GM23338 (cell line): ENCODE data around the gene MYOC. TPM values are rescaled to one million over a fixed set of nuclear protein-coding genes. Genes with fewer than 3 reads are reported as not detected.

Experiments used
- ATAC-seq: fragments of 200-7000 bp; cut with Tn5 transposase; 3 replicates; pipeline ENCODE4 v1.9.1; 2020
- DNase-seq: peaks from one replicate; pipeline ENCODE4 v3.0.0-alpha.2; 2015; ENCODE audit warnings: low spot score
- H2AFZ ChIP-seq: fragments of 200-600 bp; sonication (generic); 2 replicates; pipeline ENCODE4 v1.8.0; 2016; ENCODE audit warnings: antibody characterized with exemption, mild to moderate bottlenecking, moderate library complexity
- H3F3A ChIP-seq: fragments of 200-600 bp; sonication (generic); replicated peaks from 2 replicates; pipeline ENCODE4 v1.8.0; 2017; ENCODE audit warnings: antibody characterized with exemption, mixed run types, low read depth
- H3K27ac ChIP-seq: fragments of 200-600 bp; sonication (generic); 2 replicates; pipeline ENCODE4 v1.6.1; 2016; ENCODE audit warnings: low read depth
- H3K27me3 ChIP-seq: fragments of 200-600 bp; sonication (generic); 2 replicates; pipeline ENCODE4 v1.8.0; 2016; ENCODE audit warnings: mild to moderate bottlenecking, mixed run types, moderate library complexity; ENCODE audit not compliant: insufficient read depth
- H3K36me3 ChIP-seq: fragments of 200-600 bp; sonication (generic); 2 replicates; pipeline ENCODE4 v1.8.0; 2016; ENCODE audit warnings: mild to moderate bottlenecking; ENCODE audit not compliant: insufficient read depth
- H3K4me1 ChIP-seq: fragments of 200-600 bp; sonication (generic); 2 replicates; pipeline ENCODE4 v1.8.0; 2016; ENCODE audit warnings: mild to moderate bottlenecking, moderate library complexity; ENCODE audit not compliant: insufficient read depth
- H3K4me2 ChIP-seq: fragments of 200-600 bp; sonication (generic); 2 replicates; pipeline ENCODE4 v1.7.1; 2017; ENCODE audit warnings: mixed run types
- H3K4me3 ChIP-seq: fragments of 200-600 bp; sonication (generic); 2 replicates; pipeline ENCODE4 v1.6.1; 2016; ENCODE audit warnings: mixed run types
- H3K79me2 ChIP-seq: fragments of 200-600 bp; sonication (generic); replicated peaks from 2 replicates; pipeline ENCODE4 v1.8.0; 2017; ENCODE audit warnings: mild to moderate bottlenecking; ENCODE audit not compliant: insufficient read depth
- H3K9me2 ChIP-seq: fragments of 200-600 bp; sonication (generic); 2 replicates; pipeline ENCODE4 v1.8.0; 2017; ENCODE audit not compliant: insufficient read depth
- H4K20me1 ChIP-seq: fragments of 200-600 bp; sonication (generic); replicated peaks from 2 replicates; pipeline ENCODE4 v1.8.0; 2017; ENCODE audit warnings: mild to moderate bottlenecking; ENCODE audit not compliant: insufficient read depth
- H3K27ac Mint-ChIP-seq: 2 replicates; pipeline ENCODE4 v1.8.0; 2020; ENCODE audit warnings: inconsistent platforms, mild to moderate bottlenecking, moderate library complexity, mixed read lengths
- H3K27me3 Mint-ChIP-seq: 3 replicates; pipeline ENCODE4 v1.8.0; 2022; ENCODE audit warnings: low read depth, mild to moderate bottlenecking, moderate library complexity, mixed read lengths, inconsistent platforms; ENCODE audit not compliant: insufficient read depth, poor library complexity
- H3K36me3 Mint-ChIP-seq: 3 replicates; pipeline ENCODE4 v1.8.0; 2021; ENCODE audit warnings: low read depth, mild to moderate bottlenecking, inconsistent platforms, moderate library complexity, mixed read lengths
- H3K4me1 Mint-ChIP-seq: 3 replicates; pipeline ENCODE4 v1.8.0; 2020; ENCODE audit warnings: mild to moderate bottlenecking, inconsistent platforms, mixed read lengths
- H3K4me3 Mint-ChIP-seq: 3 replicates; pipeline ENCODE4 v1.8.0; 2021; ENCODE audit warnings: moderate library complexity, mild to moderate bottlenecking, inconsistent platforms, mixed read lengths
- H3K9me3 Mint-ChIP-seq: 3 replicates; pipeline ENCODE4 v1.8.0; 2020; ENCODE audit warnings: moderate library complexity, mild to moderate bottlenecking, inconsistent platforms, mixed read lengths
- CREB1 ChIP-seq: fragments of 250-450 bp; sonication (Bioruptor Pico); IDR thresholded peaks from 2 replicates; pipeline ENCODE4 v1.5.0; 2020; ENCODE audit warnings: low read depth, mild to moderate bottlenecking, moderate library complexity
- CTCF ChIP-seq, 2 experiments: fragments of 200-600 bp in 1 of 2; sonication (generic) in 1 of 2; conservative IDR thresholded peaks; 2 replicates each; pipeline versions ENCODE4 v1.5.1 to v1.6.1; 2016 to 2017; ENCODE audit warnings: antibody characterized with exemption in 2 of 2, low read depth in 2 of 2, mild to moderate bottlenecking in 2 of 2, moderate library complexity in 1 of 2
- ETS1 ChIP-seq: IDR thresholded peaks from 2 replicates; pipeline ENCODE4 v1.6.1; 2016; ENCODE audit warnings: antibody characterized with exemption
- EZH2 ChIP-seq: fragments of 200-600 bp; sonication (generic); IDR thresholded peaks from one replicate; pipeline ENCODE4 v1.8.0; 2017; ENCODE audit warnings: antibody characterized with exemption, mild to moderate bottlenecking, low read depth; ENCODE audit not compliant: unreplicated experiment
- EZH2phosphoT487 ChIP-seq: fragments of 200-600 bp; sonication (generic); IDR thresholded peaks from one replicate; pipeline ENCODE4 v1.8.1; 2018; ENCODE audit warnings: antibody characterized with exemption; ENCODE audit not compliant: unreplicated experiment
- JUNB ChIP-seq: IDR thresholded peaks from one replicate; pipeline ENCODE4 v1.6.1; 2016; ENCODE audit warnings: antibody characterized with exemption; ENCODE audit not compliant: unreplicated experiment
- NANOG ChIP-seq: IDR thresholded peaks from 2 replicates; pipeline ENCODE4 v1.6.1; 2016; ENCODE audit warnings: antibody characterized with exemption, borderline replicate concordance
- POLR2AphosphoS5 ChIP-seq: IDR thresholded peaks from 2 replicates; pipeline ENCODE4 v1.6.1; 2016; ENCODE audit warnings: antibody characterized with exemption, low read depth
- REST ChIP-seq: IDR thresholded peaks from one replicate; pipeline ENCODE4 v1.6.1; 2018; ENCODE audit warnings: antibody characterized with exemption; ENCODE audit not compliant: unreplicated experiment
- STAT1 ChIP-seq: IDR thresholded peaks from one replicate; pipeline ENCODE4 v1.6.1; 2016; ENCODE audit warnings: antibody characterized with exemption; ENCODE audit not compliant: unreplicated experiment
- ZNF114 ChIP-seq: fragments of 250-450 bp; sonication (Bioruptor Pico); IDR thresholded peaks from 2 replicates; pipeline ENCODE4 v1.5.0; 2020; ENCODE audit warnings: mild to moderate bottlenecking, moderate library complexity
- ZNF331 ChIP-seq: fragments of 250-450 bp; sonication (Bioruptor Pico); IDR thresholded peaks from 2 replicates; pipeline ENCODE4 v1.5.0; 2020; ENCODE audit warnings: low read depth, mild to moderate bottlenecking, moderate library complexity
- polyA plus RNA-seq: library from polyadenylated mRNA; unstranded; fragments of >200 nt; fragmentation: Nextera tagmentation; extraction: Ambion mirVana; gene quantifications from 2 replicates; pipeline ENCODE4 v1.2.1, GENCODE V29; 2016
- total RNA-seq: library from RNA; depleted of rRNA; stranded (reverse); fragments of >200 nt; shearing (Covaris generic); gene quantifications from 2 replicates; pipeline ENCODE4 v1.2.3, GENCODE V29; 2014

The MYOC gene
- total and polyA plus RNA-seq, 2 experiments from 2014 or later, result not detected

GRCh38 chr1:171627020-171627419 is 25.5 kb downstream of the MYOC start:
- Histone ChIP-seq H3K4me2 (no peak overlapping the region), H3K27me3 (no peaks in the 10 kb centered on the region), H3K36me3 (no peaks in the 10 kb centered on the region), H3K27ac (no peak overlapping the region), H3F3A (no peaks in the 10 kb centered on the region), H2AFZ (no peak overlapping the region), H3K4me3 (no peak overlapping the region), H3K79me2 (no peaks in the 10 kb centered on the region), H3K4me1 (peaks cover 8% of the 10 kb centered on the region), H3K9me2 (0 out of 2 replicates have a peak, but pooled peaks cover 3% of the 10 kb centered on the region), H4K20me1 (no peaks in the 10 kb centered on the region)
- Mint-ChIP-seq H3K4me1 (peaks cover 11% of the 10 kb centered on the region; the same call in 2 of the 3 replicates), H3K27ac (no peak overlapping the region), H3K9me3 (no peaks in the 10 kb centered on the region; the same call in 2 of the 3 replicates), H3K36me3 (no peaks in the 10 kb centered on the region), H3K27me3 (peaks cover 5% of the 10 kb centered on the region), H3K4me3 (no peak overlapping the region)
- DNase-seq, result no peak
- no peak for ATAC-seq
- no peak for TF ChIP-seq STAT1
- no peak for TF ChIP-seq CTCF (conservative IDR thresholded peaks at IDR 0.05; ENCODE audit: low read depth in 2 of 2)
- no peak for TF ChIP-seq POLR2AphosphoS5
- no peak for TF ChIP-seq NANOG
- TF ChIP-seq ZNF114 (CRISPR knock-in tag), result no peak
- no peak for TF ChIP-seq EZH2

- Histone ChIP-seq H3K4me2 (no peak overlapping the region), H3F3A (no peaks in the 10 kb centered on the region), H4K20me1 (no peaks in the 10 kb centered on the region), H3K79me2 (no peaks in the 10 kb centered on the region), H3K36me3 (no peaks in the 10 kb centered on the region), H3K27ac (no peak overlapping the region), H3K27me3 (no peaks in the 10 kb centered on the region), H2AFZ (no peak overlapping the region), H3K9me2 (0 out of 2 replicates have a peak, but pooled peaks cover 3% of the 10 kb centered on the region), H3K4me1 (peaks cover 18% of the 10 kb centered on the region), H3K4me3 (no peak overlapping the region)
- ATAC-seq, result no peak
- H3K27ac Mint-ChIP-seq, result no peak overlapping the region
- DNase-seq, result no peak
- peaks cover 5% of the 10 kb centered on the region for H3K27me3 Mint-ChIP-seq
- no peaks in the 10 kb centered on the region for H3K36me3 Mint-ChIP-seq
- no peak overlapping the region for H3K4me3 Mint-ChIP-seq
- H3K9me3 Mint-ChIP-seq, result no peaks in the 10 kb centered on the region
- peaks cover 17% of the 10 kb centered on the region for H3K4me1 Mint-ChIP-seq
- TF ChIP-seq CTCF (conservative IDR thresholded peaks at IDR 0.05; ENCODE audit: low read depth in 2 of 2) (no peak), ZNF114 (CRISPR knock-in tag) (no peak), POLR2AphosphoS5 (no peak), REST (no peak), CREB1 (CRISPR knock-in tag) (no peak), STAT1 (no peak), ETS1 (no peak), ZNF331 (CRISPR knock-in tag) (no peak), EZH2phosphoT487 (no peak), JUNB (no peak), EZH2 (no peak)
Measured at GRCh38 chr1:171625225-171625624, 27.3 kb downstream of the MYOC start.
